NCI-H2227 (cell line): Measurements from ENCODE around the gene ZNF546.
A peak's percentile ranks its signal among the peaks of the same experiment; 100 is the strongest.
"Not testable (repeated sequence)": the region's sequence is repeated elsewhere in the genome, so short reads cannot be mapped to it uniquely, and the experiment has no call there.

Experiments
- DNase-seq: peaks from one replicate; lab custom pipeline; 2025; ENCODE audit not compliant: unreplicated experiment; lab: John Stamatoyannopoulos, UW

The ZNF546 gene

DNA sequence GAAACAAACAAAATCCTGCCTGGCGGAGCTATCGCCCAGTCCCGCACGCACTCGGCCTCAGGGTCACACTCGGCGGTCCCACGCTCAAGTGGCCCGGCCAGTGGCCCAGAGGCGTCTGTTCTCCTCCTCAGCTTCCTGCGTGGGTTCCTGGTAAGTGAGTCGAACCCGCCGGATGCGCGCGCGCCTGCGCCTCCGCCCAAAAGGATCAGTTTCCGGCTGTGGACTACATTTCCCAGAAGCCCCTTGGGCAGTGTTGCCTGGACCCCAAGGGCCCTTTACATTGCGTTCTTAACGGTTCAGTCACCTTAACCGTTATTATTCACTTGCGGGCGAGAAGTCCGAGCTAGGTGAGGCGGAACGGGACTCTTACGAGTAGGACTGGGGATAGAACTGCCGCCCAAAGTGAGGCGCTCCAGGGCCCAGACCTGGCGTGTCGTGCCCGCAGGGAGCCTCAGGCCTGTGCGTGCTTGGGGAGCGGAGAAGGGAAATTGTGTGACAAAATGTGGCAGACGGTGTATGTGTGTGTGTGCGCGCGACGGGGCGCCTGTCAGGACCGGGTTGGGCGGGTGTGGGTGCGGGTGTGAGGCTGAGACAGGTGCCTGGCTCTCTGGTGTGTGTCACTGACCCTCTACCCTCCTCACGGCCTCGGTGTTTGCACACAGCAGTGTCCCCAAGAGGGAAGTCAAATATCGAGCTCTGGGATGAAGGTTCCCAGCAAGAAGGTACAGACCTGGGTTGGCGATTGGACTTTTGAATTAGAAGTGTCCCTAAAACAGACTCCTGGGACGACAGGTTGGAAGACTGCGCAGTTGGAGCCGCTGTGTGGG lies at the start of gene ZNF546:
TSS of gene ZNF546 (plus strand) at position 250 of the 827 bp plus-strand sequence. CDS start 1,267 bp downstream, outside the sequence.
- DNase-seq = peak; percentile 96

- DNase-seq = no peak
These were observed 47.7 kb upstream of the ZNF546 start for GRCh38 chr19:39949026-39949747.

DNA sequence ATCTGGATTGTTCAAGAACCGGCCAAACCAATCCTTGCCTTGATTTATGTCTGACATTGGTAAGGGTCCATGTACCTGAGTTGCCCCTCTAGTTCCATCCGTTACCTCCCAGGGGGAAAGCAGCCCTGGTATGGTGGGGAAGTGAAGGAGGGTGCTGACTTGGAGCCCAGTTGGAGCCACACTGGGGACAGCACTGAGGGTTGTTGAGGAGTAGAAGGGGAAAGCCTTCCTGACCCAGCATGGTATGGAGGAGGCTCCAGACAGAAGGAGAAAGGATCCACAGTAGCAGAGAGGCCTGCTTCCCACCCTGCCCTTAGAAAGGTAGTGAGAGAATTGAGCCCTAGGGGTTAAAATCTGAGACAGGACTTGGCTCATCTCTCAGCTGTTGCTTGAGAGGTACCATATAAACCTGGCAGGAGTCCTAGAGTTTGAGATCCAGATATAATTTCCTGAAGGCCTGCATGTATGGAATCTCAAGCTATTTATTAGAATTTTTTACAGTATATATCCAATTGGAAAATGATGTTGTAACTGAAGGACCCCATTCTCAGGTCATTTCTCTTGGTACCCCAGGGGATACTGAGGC lies 45.7 kb upstream of the ZNF546 start:
- DNase-seq = no peak

GRCh38 chr19:39951686-39952085 lies 45.2 kb upstream of the ZNF546 start:
- no peak for DNase-seq

GRCh38 chr19:39953915-39954314 lies 42.9 kb upstream of the ZNF546 start:
- DNase-seq = no peak

DNA sequence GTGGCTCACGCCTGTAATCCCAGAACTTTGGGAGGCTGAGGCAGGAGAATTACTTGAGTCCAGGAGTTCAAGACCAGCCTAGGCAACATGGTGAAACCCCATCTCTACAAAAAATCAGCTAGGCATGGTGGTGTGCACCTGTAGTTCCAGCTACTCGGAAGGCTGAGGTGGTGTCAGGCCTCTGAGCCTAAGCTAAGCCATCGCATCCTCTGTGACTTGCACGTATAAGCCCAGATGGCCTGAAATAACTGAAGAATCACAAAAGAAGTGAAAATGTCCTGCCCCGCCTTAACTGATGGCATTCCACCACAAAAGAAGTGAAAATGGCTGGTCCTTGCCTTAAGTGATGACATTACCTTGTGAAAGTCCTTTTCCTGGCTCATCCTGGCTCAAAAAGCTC lies 39.0 kb upstream of the ZNF546 start:
- not testable (repeated sequence) for DNase-seq

GRCh38 chr19:39958942-39959341 lies 37.9 kb upstream of the ZNF546 start:
- not testable (repeated sequence) for DNase-seq

GRCh38 chr19:39959407-39959806 lies 37.5 kb upstream of the ZNF546 start:
- not testable (repeated sequence) for DNase-seq

GRCh38 chr19:39963898-39964297 lies 33.0 kb upstream of the ZNF546 start:
- DNase-seq = no peak

- no peak for DNase-seq
These were observed 30.2 kb upstream of the ZNF546 start for GRCh38 chr19:39966617-39967016.

DNA sequence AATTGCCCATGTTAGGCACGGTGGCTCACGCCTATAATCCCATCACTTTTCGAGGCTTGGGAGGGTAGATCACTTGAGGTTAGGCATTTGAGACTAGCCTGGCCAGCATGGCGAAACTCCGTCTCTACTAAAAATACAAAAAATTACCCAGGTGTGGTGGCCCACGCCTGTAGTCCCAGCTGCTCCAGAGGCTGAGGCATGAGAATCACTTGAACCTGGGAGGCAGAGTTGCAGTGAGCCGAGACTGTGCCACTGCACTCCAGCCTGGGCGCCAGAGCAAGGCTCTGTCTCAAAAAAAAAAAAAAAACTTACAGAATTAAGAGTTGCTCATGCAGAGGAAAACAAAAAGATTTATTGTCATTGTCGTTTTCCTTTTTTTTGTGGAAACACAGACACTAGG lies 29.3 kb upstream of the ZNF546 start:
- DNase-seq = no peak

- DNase-seq = no peak
These were observed 28.1 kb upstream of the ZNF546 start for GRCh38 chr19:39968789-39969188.

- no peak for DNase-seq
These were observed 27.6 kb upstream of the ZNF546 start for GRCh38 chr19:39969266-39969665.

DNA sequence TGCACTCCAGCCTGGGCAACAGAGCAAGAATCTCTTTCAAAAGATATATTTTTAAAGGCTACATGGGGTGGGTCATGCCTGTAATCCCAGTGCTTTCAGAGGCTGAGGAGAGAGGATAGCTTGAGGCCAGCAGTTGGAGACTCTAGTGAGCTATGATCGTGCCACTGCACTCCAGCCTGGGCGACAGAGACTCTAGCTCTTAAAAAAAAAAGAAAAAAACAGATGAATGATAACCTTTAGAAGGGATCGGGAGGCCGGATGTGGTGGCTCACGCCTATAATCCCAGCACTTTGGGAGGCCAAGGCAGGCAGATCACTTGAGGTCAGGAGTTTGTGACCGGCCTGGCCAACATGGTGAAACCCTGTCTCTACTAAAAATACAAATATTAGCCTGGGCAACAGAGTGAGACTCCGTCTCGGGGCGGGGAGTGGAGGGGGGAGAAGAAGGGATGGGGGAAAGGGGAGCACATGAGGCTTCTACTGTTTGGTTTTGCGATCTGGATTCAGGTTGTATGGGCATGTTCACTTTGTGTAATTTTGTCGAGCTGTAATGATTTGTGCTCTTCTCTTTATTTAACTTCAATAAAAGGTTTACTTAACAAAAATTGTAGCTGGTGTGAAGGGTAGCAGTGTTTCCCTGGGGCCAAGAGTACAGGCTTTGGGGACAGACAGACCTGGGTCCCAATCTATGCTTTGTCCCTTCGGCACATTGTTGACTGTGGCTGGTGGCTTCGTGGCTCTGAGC lies 27.0 kb upstream of the ZNF546 start:
- no peak for DNase-seq

- no peak for DNase-seq
These were observed 26.5 kb upstream of the ZNF546 start for GRCh38 chr19:39970425-39970674.

- peak; percentile 100 for DNase-seq
These were observed 26.0 kb upstream of the ZNF546 start, which contains the start of gene PSMC4 for GRCh38 chr19:39970675-39971379. Gene PSMC4 (plus strand): TSS chr19:39971165. CDS start chr19:39971203, 38 bp downstream.

GRCh38 chr19:39971380-39972035 lies 25.4 kb upstream of the ZNF546 start:
- peak; percentile 67 for DNase-seq

DNA sequence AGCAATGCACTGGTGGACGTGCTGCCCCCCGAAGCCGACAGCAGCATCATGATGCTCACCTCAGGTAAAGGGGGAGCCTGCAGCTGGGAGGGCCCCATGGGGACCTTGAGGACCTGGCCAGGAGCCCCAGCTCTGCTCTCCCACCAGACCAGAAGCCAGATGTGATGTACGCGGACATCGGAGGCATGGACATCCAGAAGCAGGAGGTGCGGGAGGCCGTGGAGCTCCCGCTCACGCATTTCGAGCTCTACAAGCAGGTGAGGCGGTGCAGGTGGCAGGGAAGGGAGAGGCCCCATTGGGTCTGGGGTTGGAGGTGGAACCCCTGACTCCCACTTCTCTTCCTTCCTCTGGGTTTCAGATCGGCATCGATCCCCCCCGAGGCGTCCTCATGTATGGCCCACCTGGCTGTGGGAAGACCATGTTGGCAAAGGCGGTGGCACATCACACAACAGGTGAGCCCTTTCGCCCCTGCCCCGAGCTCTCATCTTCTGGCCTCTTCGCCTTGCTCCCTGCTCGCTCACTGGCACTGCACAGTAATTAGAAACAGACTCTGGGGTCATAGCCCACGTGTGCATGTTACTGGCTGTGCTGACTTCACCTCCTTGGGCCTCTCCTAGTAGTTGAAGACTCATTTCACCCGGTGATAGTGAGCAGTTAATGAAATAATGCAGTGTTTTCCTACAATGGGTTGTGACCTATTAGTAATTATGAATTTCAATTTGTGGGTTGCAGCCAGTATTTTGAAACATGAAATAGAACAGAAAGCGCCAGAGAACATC lies 22.3 kb upstream of the ZNF546 start:
- DNase-seq = no peak

GRCh38 chr19:39982883-39983282 lies 14.0 kb upstream of the ZNF546 start:
- no peak for DNase-seq
